ENCODE results near the gene C1orf94.

The C1orf94 gene

GRCh38 chr1:34262023-34262853 is 85.5 kb downstream of the C1orf94 start:
- no peak for DNase-seq

GRCh38 chr1:34262921-34263320 is 86.2 kb downstream of the C1orf94 start:
- no peak for DNase-seq

- DNase-seq, result no peak
Measured at GRCh38 chr1:34263406-34263805, 86.7 kb downstream of the C1orf94 start.

- no peak for DNase-seq
Measured at GRCh38 chr1:34265396-34265795, 88.7 kb downstream of the C1orf94 start.

- no peak for DNase-seq
Measured at GRCh38 chr1:34266127-34266951, 89.6 kb downstream of the C1orf94 start.

- no peak for DNase-seq
Measured at GRCh38 chr1:34267326-34267725, 90.6 kb downstream of the C1orf94 start.

GRCh38 chr1:34268311-34268954 is 91.7 kb downstream of the C1orf94 start:
- no peak for DNase-seq
